ENCODE results near the gene IPMK.

The IPMK gene

DNA sequence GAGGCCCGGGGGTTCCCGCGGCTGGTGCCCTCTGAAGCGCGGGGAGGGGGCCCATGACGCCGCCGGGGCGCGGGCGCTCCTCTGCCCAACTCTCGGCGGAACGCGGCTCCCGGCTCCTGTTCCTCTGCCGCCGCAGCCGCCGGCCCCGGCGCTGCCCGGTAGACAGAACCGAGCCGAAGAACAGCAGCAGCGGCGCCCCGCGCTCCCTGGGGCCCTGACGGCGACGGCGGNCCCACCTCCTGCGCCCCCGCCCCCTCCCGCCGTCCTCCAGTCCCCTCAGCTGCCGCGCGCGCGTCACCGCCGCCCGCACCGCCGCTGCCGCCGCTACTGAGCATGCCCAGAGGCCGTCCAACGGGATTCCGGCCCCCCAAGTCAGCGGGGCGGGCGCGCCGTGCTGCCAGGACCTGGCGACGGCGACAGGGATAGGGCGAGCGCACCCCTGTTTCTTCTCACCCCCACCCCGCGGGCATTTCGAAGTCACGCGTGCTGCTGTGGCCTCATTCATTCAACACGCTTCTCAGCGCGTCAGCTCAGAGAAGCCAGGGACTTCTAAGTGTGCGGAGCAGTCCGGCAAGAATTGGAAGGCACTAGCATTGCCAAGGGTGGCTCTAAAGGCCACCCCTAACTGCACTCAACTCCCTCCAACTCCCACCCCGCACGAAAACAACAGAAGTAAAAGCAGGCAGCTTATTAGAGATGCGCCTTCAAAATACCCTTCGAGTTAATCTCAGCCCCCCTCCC, at the start of gene IPMK:
Gene IPMK (minus strand): TSS at position 182 of the 741 bp plus-strand sequence. CDS start 283 bp downstream, outside the sequence.
- peaks cover 21% of the 10 kb centered on the region for H3K4me1 ChIP-seq
- in situ Hi-C loops (cut with MboI; ENCODE audit: low sequenced_read_pairs) = no loop called here
- no peaks in the 10 kb centered on the region for H3K9me3 ChIP-seq
- H3K4me3 ChIP-seq = peak within 1 kb of the TSS; percentile 65
- H3K27me3 ChIP-seq (ENCODE audit: low read depth) = no peaks in the 10 kb centered on the region
- H3K36me3 ChIP-seq (replicated peaks) = no peaks in the 10 kb centered on the region; the same call in 1 of the 2 replicates
- peak; percentile 83 to 93 for DNase-seq (ENCODE audit: low spot score in 2 of 2)

DNA sequence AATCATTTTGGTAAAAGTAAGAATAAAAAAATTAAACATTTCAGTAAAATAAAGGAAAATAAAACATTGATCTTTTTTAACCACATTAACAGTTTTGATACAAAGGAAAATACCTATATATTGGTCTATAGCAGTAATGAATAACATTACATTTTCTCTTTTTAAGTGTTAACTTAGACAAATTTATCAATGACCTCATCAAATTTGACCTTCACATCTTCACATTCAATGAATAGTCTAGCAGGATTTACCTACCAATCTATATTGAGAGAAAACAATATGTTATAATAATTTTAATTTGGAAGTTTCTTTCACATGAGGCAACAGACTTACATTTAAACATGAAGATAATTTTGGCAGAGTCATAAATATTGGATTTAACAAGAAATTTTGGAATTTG, 49.2 kb upstream of the IPMK start:
- Histone ChIP-seq H3K9me3 (no peaks in the 10 kb centered on the region), H3K36me3 (replicated peaks) (no peaks in the 10 kb centered on the region), H3K4me3 (no peak overlapping the region), H3K4me1 (no peaks in the 10 kb centered on the region), H3K27me3 (ENCODE audit: low read depth) (no peaks in the 10 kb centered on the region)
- DNase-seq (ENCODE audit: low spot score in 2 of 2) = no peak
- in situ Hi-C loops (cut with MboI; ENCODE audit: low sequenced_read_pairs) = no loop called here

DNA sequence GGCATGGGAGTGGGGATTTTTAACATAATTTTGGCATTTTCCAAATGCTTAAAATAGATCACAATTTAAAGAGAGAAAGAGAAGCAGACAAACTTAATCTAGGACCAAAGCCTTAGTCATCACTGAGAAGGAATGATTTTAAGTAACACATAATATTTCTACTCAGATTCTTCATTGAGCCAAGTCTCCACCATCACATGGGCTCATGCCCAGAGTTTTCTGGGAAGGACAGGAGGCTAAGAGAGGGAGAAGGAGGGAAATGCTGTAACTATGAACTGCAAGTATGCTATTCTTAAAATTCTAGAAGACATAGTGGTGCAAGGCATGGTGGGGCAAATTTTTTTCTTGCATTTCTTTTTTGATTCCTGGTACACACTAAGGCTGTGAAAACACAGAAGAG, 43.3 kb upstream of the IPMK start:
- H3K4me3 ChIP-seq = no peak overlapping the region
- no peaks in the 10 kb centered on the region for H3K9me3 ChIP-seq
- no peaks in the 10 kb centered on the region for H3K36me3 ChIP-seq (replicated peaks)
- no peak for DNase-seq (ENCODE audit: low spot score in 2 of 2)
- H3K4me1 ChIP-seq = no peaks in the 10 kb centered on the region
- no peaks in the 10 kb centered on the region for H3K27me3 ChIP-seq (ENCODE audit: low read depth)
- in situ Hi-C loops (cut with MboI; ENCODE audit: low sequenced_read_pairs) = no loop called here

DNA sequence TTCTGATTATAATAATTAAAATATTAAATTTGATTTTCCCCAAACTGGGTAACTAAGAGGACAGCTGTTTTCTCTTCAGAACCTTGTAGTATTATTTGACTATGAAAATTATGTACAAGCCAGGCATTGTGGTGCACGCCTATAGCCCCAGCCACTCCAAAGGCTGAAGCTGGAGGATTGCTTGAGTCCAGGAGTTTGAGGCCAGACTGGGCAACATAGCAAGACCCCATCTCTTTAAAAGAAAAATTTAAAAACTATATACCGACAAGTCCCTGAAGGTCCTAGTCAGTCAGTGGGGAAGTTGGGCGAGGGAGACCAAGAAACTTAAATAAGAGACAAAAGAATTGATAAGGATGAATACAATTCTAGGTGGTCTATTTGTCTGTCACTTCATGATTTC, 40.0 kb upstream of the IPMK start:
- no peak for DNase-seq (ENCODE audit: low spot score in 2 of 2)
- Histone ChIP-seq H3K4me3 (no peak overlapping the region), H3K9me3 (no peaks in the 10 kb centered on the region), H3K36me3 (replicated peaks) (no peaks in the 10 kb centered on the region), H3K4me1 (no peaks in the 10 kb centered on the region), H3K27me3 (ENCODE audit: low read depth) (no peaks in the 10 kb centered on the region)
- in situ Hi-C loops (cut with MboI; ENCODE audit: low sequenced_read_pairs) = loop anchor here (10.0 kb wide), 1 partner anchor 77 kb away; the partner anchor contains the start of gene TFAM

DNA sequence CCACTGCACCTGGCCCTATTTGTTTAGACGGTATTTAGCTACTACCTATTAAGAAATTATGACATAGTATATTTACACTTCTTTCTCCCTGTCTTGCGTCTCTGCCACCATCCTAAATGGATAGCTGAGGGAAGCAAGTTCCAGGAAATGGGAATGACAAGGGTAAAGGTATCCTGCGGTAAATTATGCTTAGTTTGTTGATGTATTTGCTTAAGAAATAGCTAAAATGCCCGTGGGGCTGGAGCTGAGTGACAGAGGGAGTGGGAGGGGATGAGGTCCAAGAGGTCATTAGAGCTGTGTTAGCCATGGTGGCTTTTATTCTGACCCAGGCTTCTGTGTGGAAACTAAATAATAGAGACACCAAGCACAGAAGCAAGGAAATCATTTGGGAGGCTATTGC, 38.1 kb upstream of the IPMK start:
- in situ Hi-C loops (cut with MboI; ENCODE audit: low sequenced_read_pairs) = loop anchor here (10.0 kb wide), 1 partner anchor 79 kb away; the partner anchor contains the start of gene TFAM
- Histone ChIP-seq H3K9me3 (no peaks in the 10 kb centered on the region), H3K27me3 (ENCODE audit: low read depth) (no peaks in the 10 kb centered on the region), H3K36me3 (replicated peaks) (no peaks in the 10 kb centered on the region), H3K4me3 (no peak overlapping the region), H3K4me1 (peaks cover 3% of the 10 kb centered on the region)
- no peak for DNase-seq (ENCODE audit: low spot score in 2 of 2)

DNA sequence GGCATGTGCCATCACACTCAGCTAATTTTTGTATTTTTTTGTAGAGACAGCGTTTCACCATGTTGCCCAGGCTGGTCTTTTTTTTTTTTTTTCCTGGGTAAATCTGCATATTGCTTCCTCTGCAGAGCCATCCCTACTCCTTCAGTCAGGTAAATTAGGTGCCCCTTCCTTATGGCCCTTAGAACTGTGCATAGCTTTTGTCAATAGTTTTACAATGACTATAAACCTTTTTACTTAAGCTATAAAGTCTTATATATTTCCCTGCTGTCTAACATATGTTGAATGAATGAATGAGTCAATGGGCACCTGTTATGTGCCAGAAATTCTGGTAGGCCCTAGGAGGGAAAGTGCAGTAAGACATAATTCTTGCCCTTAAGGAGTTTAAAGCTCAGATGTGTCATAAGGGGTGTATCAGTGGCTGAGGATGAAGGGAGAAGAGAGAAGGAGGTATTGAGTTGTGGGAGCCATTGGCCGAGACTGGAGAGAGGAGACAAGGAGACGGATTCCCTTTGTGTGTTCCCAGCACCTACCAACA, 36.5 kb upstream of the IPMK start:
- H3K36me3 ChIP-seq (replicated peaks) = no peaks in the 10 kb centered on the region
- no peak overlapping the region for H3K4me3 ChIP-seq
- in situ Hi-C loops (cut with MboI; ENCODE audit: low sequenced_read_pairs) = loop anchor here (10.0 kb wide), 1 partner anchor 81 kb away; the partner anchor contains the start of gene TFAM
- no peaks in the 10 kb centered on the region for H3K27me3 ChIP-seq (ENCODE audit: low read depth)
- no peaks in the 10 kb centered on the region for H3K9me3 ChIP-seq
- H3K4me1 ChIP-seq = peaks cover 7% of the 10 kb centered on the region
- no peak for DNase-seq (ENCODE audit: low spot score in 2 of 2)

DNA sequence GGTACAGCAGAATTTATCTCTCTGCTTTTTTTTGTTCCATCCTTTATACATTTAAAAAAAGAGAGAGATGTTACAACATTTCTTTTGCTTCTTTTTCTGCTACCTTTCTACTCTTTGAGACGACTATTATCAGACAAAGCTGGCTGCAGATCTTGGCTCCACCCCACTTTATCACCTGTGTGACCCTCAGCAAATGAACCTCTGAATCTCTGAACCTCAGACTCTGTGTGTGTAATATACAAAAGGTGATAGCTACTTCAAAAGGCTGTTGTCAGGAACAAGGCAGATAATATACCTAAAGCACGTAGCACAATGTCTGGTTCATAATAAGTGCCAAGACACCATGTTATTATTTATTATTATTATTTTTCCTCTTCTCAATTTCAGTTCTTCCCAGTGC, 34.6 kb upstream of the IPMK start:
- H3K9me3 ChIP-seq = no peaks in the 10 kb centered on the region
- DNase-seq (ENCODE audit: low spot score in 2 of 2) = no peak
- H3K36me3 ChIP-seq (replicated peaks) = no peaks in the 10 kb centered on the region
- H3K4me3 ChIP-seq = no peak overlapping the region
- in situ Hi-C loops (cut with MboI; ENCODE audit: low sequenced_read_pairs) = loop anchor here (10.0 kb wide), 1 partner anchor 83 kb away; the partner anchor contains the start of gene TFAM
- H3K4me1 ChIP-seq = peaks cover 7% of the 10 kb centered on the region
- no peaks in the 10 kb centered on the region for H3K27me3 ChIP-seq (ENCODE audit: low read depth)

DNA sequence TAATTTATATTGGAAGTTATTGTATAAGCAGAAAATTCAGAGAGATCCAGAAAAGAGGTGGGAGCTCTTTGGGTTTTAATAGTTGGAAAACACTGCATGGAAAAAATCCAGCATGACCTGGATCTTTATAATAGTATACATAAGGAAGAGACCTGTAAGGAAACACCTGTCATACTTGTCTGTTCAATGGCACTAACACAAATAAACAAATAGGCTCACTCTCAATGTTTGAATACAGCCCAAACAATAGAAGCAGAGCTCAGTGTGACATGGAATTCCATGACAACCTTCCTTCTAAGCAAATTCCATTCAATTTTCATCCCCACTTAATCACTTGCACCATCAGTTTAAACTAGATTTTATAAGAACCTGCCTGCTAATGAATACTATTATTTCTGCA, 33.0 kb upstream of the IPMK start:
- H3K27me3 ChIP-seq (ENCODE audit: low read depth) = no peaks in the 10 kb centered on the region
- DNase-seq (ENCODE audit: low spot score in 2 of 2) = peak in 1 of 2 experiments; percentile 47
- peaks cover 7% of the 10 kb centered on the region for H3K4me1 ChIP-seq
- no peaks in the 10 kb centered on the region for H3K9me3 ChIP-seq
- H3K4me3 ChIP-seq = no peak overlapping the region
- in situ Hi-C loops (cut with MboI; ENCODE audit: low sequenced_read_pairs) = loop anchor here (10.0 kb wide), 1 partner anchor 84 kb away; the partner anchor contains the start of gene TFAM
- no peaks in the 10 kb centered on the region for H3K36me3 ChIP-seq (replicated peaks)

DNA sequence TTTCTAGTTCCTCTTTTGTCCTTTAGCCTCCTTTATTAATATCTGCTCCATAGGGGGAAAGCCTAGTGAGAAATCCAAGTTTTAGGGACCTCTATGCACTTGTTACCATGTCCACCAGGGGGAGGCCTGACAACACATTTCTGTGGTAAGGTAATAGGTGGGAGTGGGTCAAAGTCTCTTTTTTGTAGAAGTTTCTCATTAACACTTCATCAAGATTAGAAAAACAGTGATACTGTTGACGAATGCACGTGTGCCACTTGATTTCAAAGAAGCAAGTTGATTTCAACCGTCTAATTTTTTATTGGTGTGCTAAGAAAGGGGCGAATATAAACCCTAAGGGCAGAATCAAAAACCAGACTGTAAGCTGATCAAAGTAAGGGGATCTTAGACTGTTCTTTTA, 31.9 kb upstream of the IPMK start:
- no peaks in the 10 kb centered on the region for H3K9me3 ChIP-seq
- peak; percentile 69 to 86 for DNase-seq (ENCODE audit: low spot score in 2 of 2)
- no peaks in the 10 kb centered on the region for H3K27me3 ChIP-seq (ENCODE audit: low read depth)
- peaks cover 7% of the 10 kb centered on the region for H3K4me1 ChIP-seq
- H3K4me3 ChIP-seq = no peak overlapping the region
- in situ Hi-C loops (cut with MboI; ENCODE audit: low sequenced_read_pairs) = loop anchor here (25.0 kb wide), 1 partner anchor 112 kb away; no protein-coding TSS in a partner anchor
- no peaks in the 10 kb centered on the region for H3K36me3 ChIP-seq (replicated peaks)

DNA sequence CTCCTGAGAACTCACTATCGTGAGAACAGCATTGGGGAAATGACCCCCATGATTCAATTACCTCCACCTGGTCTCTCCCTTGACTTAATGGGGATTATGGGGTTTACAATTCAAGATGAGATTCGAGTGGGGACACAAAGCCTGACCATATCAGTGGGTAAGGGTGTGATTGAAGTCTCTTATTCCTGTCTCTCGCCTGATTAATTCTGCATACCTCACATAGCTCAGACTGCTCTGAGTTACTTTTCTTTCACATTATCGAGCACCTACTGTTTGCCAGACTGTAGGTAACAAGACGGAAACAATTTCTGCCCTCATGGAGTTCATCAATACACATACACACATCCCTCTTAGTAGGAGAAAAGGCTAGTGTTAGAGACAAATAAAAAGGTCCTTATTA, 26.3 kb upstream of the IPMK start:
- DNase-seq (ENCODE audit: low spot score in 2 of 2) = no peak
- peaks cover under 1% of the 10 kb centered on the region for H3K36me3 ChIP-seq (replicated peaks)
- no peaks in the 10 kb centered on the region for H3K9me3 ChIP-seq
- no peaks in the 10 kb centered on the region for H3K4me1 ChIP-seq
- no peaks in the 10 kb centered on the region for H3K27me3 ChIP-seq (ENCODE audit: low read depth)
- H3K4me3 ChIP-seq = no peak overlapping the region
- in situ Hi-C loops (cut with MboI; ENCODE audit: low sequenced_read_pairs) = loop anchor here (25.0 kb wide), 1 partner anchor 107 kb away; no protein-coding TSS in a partner anchor

DNA sequence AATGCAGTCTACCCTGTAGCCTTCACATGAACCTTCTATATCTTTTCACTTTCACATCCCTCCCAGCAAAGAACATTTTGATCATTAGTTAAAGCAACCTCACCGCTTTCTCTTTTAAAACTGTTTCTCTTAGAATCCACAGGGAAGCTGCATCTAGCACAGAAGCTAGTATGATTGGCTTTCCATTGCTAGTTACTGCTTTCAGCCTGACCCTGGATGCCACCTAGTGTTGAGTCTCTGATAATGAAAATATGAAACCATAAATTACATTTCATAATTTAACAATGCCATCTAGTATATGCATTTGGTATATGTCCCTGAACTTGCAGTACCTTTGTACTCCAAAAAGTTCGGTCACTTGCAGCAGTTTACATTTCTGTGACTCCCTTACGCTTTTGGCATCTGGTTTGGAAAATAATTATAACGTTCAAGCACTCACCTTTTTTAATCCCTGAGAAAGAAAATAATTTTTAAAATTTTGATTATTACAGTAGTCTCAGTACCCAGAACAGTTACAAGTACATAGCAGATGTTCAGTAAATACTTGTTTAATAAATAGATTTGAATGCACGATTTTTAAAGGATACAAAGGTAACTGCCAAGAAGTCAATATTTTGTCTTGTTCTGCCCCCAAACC, 24.0 kb upstream of the IPMK start:
- Histone ChIP-seq H3K4me1 (no peaks in the 10 kb centered on the region), H3K27me3 (ENCODE audit: low read depth) (no peaks in the 10 kb centered on the region), H3K9me3 (no peaks in the 10 kb centered on the region), H3K4me3 (no peak overlapping the region), H3K36me3 (replicated peaks) (peaks cover 4% of the 10 kb centered on the region)
- in situ Hi-C loops (cut with MboI; ENCODE audit: low sequenced_read_pairs) = loop anchor here (25.0 kb wide), 1 partner anchor 104 kb away; no protein-coding TSS in a partner anchor
- DNase-seq (ENCODE audit: low spot score in 2 of 2) = peak in 1 of 2 experiments; percentile 16

DNA sequence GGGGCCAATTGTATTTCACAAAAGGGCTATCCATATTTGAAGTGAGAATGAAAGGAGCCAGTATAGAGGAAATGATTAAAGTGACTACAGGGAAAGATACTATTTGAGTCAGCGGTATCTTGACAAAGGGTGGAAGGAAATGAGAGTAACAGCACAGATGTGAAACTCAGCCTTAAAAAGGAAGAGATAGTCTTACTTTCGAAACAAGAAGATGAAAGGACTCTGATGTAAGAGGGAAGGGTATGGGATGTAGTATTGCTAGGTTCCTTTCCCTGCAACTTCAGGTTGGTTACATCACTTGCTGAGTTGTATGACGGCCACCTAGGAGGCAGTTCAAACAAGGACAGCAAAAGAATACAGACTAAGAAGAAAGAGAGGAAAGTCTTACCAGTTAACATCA, 14.9 kb upstream of the IPMK start:
- in situ Hi-C loops (cut with MboI; ENCODE audit: low sequenced_read_pairs) = loop anchor here (25.0 kb wide), 1 partner anchor 95 kb away; no protein-coding TSS in a partner anchor
- no peak overlapping the region for H3K4me3 ChIP-seq
- no peak for DNase-seq (ENCODE audit: low spot score in 2 of 2)
- H3K27me3 ChIP-seq (ENCODE audit: low read depth) = no peaks in the 10 kb centered on the region
- H3K4me1 ChIP-seq = no peaks in the 10 kb centered on the region
- no peaks in the 10 kb centered on the region for H3K9me3 ChIP-seq
- H3K36me3 ChIP-seq (replicated peaks) = peaks cover 38% of the 10 kb centered on the region

DNA sequence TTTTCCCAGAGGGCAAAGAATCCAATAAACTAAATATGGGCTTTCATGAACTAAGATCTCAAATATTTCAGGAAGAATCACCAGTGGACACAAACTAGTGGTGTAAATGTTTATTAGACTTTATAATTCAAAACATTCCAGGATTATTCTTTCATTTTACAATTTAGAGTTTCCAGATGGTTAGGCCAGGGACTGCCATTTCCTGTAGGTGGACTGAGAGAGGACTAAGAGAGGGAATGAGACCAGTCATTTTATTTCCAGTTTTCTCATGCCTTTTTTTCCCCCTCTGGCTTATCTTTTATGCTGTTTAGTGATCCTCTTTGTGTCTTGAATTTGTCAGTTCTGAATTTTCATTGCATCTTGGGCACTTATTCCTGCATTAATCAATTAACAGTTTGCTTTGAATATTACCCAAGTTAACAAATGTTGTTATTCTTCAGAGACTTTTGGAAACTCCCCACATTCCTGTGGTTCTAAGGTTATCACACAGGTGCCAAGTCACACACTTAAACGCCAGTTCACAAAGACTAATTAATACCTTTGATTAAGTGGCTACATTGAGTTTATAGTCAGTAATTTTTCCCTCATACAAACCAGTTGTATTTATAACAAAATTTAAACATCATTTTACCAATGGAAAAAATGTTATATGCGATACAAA, 13.5 kb upstream of the IPMK start:
- no peaks in the 10 kb centered on the region for H3K4me1 ChIP-seq
- in situ Hi-C loops (cut with MboI; ENCODE audit: low sequenced_read_pairs) = loop anchor here (25.0 kb wide), 1 partner anchor 94 kb away; no protein-coding TSS in a partner anchor

More for the DNA sequence above, 13.5 kb upstream of the IPMK start:
- Histone ChIP-seq H3K9me3 (no peaks in the 10 kb centered on the region), H3K36me3 (replicated peaks) (peaks cover 45% of the 10 kb centered on the region), H3K4me3 (no peak overlapping the region), H3K27me3 (ENCODE audit: low read depth) (no peaks in the 10 kb centered on the region)
- DNase-seq (ENCODE audit: low spot score in 2 of 2) = no peak

Measured in HAP-1 (cell line).